Adrenal gland (tissue), 5 donors: ENCODE measurements around the gene MATN1.

Experiments used
- CTCF ChIP-seq, 6 experiments: fragments of 450-650 bp in 4 of 6; fragments of 200-600 bp in 2 of 6; sonication (generic) in 1 of 6; IDR thresholded peaks; 1 replicate in 5 of 6; 2 replicates in 1 of 6; pipeline versions ENCODE4 v1.5.1 to v1.8.0; 2016 to 2021; ENCODE audit warnings: antibody characterized with exemption in 6 of 6, mild to moderate bottlenecking in 2 of 6, moderate library complexity in 1 of 6
- POLR2A ChIP-seq, 2 donors: fragments of 450-650 bp; IDR thresholded peaks; one replicate each; pipeline ENCODE4 v1.6.1; 2017; ENCODE audit warnings: antibody characterized with exemption in 2 of 2, mild to moderate bottlenecking in 2 of 2, moderate library complexity in 1 of 2
- donor health status: DM: no; HTN: no; CAD: no.

- TF ChIP-seq CTCF (IDR thresholded peaks at IDR 0.05) (no peak), POLR2A (IDR thresholded peaks at IDR 0.05) (no peak)
Measured at GRCh38 chr1:30681782-30682181, 41.6 kb downstream of the MATN1 start.
